ENCODE measurements around the gene NIP7. TPM values are rescaled to one million over a fixed set of nuclear protein-coding genes. Genes with fewer than 3 reads are reported as not detected.

NIP7 gene
- total and polyA plus RNA-seq, 2 of the 8 experiments (the other 6 are each of a cell fraction or from before 2014, with no cell fraction given) = 14.5 to 52.2 TPM

DNA sequence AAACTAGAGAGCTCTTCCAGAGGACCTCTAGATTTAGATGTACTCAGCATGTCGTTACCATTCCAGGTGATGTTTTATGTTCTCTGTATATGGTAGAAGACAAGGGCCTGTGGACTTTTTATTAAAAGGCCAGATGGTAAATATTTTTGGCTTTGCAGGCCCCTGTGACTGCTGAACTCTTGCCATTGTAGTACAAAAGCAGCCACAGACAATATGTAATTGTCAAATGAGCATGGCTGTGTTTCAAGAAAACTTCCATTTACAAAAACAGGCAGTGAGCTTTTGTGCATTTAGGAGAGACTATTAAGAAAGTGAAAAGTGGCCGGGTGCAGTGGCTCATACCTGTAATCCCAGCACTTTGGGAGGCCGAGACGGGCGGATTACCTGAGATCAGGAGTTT is 4.6 kb downstream of the NIP7 start (continued):
- TF ChIP-seq GTF2F1 (IDR thresholded peaks at IDR 0.05; ENCODE audit: borderline replicate concordance, low read depth, low read length) (no peak), POU5F1 (IDR thresholded peaks at IDR 0.05; ENCODE audit: low read depth, low read length) (no peak), TBP (IDR thresholded peaks at IDR 0.05; ENCODE audit: low read depth, low read length) (no peak)
- TF ChIP-seq, protein P1, sequence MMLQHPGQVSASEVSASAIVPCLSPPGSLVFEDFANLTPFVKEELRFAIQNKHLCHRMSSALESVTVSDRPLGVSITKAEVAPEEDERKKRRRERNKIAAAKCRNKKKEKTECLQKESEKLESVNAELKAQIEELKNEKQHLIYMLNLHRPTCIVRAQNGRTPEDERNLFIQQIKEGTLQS (IDR thresholded peaks at IDR 0.05; ENCODE audit: insufficient read depth, low read depth, low read length) = no peak
